ENCODE data around the gene BIN2. TPM values are rescaled to one million over a fixed set of nuclear protein-coding genes. Genes with fewer than 3 reads are reported as not detected.

BIN2 gene
- total and polyA plus RNA-seq, 2 experiments from 2014 or later, result not detected

DNA sequence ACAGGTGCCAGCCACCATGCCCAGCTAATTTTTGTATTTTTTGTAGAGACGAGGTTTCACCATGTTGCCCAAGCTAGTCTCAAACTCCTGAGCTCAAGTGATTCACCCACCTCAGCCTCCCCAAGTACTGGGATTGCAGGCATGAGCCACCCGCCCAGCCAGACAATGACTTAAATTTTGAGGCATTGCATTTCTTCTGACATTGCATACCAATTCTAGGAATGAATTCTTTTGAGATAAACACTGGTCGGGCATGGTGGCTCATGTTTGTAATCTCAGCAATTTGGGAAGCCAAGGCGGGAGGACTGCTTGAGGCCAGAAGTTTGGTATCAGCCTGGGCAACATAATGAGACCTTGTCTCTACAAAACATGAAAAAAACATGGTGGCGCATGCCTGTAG, 25.1 kb upstream of the BIN2 start:
- Histone ChIP-seq H3K27me3 (ENCODE audit: insufficient read depth) (no peaks in the 10 kb centered on the region), H4K20me1 (replicated peaks; ENCODE audit: insufficient read depth) (no peaks in the 10 kb centered on the region), H3K36me3 (ENCODE audit: insufficient read depth) (no peaks in the 10 kb centered on the region), H3K79me2 (replicated peaks; ENCODE audit: insufficient read depth) (no peaks in the 10 kb centered on the region), H3K27ac (ENCODE audit: low read depth) (no peak overlapping the region), H3K4me2 (no peak overlapping the region), H3K9me2 (ENCODE audit: insufficient read depth) (no peaks in the 10 kb centered on the region; the same call in 1 of the 2 replicates), H3K4me1 (ENCODE audit: insufficient read depth) (no peaks in the 10 kb centered on the region), H3F3A (replicated peaks; ENCODE audit: low read depth) (no peaks in the 10 kb centered on the region), H3K4me3 (no peak overlapping the region), H2AFZ (no peak overlapping the region)
- Mint-ChIP-seq H3K9me3 (no peaks in the 10 kb centered on the region), H3K27ac (no peak overlapping the region), H3K4me1 (peaks cover 16% of the 10 kb centered on the region), H3K4me3 (no peak overlapping the region), H3K27me3 (ENCODE audit: insufficient read depth, low read depth, poor library complexity) (peaks cover 3% of the 10 kb centered on the region), H3K36me3 (ENCODE audit: low read depth) (0 out of 3 replicates have a peak, but pooled peaks cover under 1% of the 10 kb centered on the region)
- TF ChIP-seq EZH2 (IDR thresholded peaks at IDR 0.05; ENCODE audit: low read depth, unreplicated experiment), result no peak
- TF ChIP-seq ZNF331 (CRISPR knock-in tag; IDR thresholded peaks at IDR 0.05; ENCODE audit: low read depth), result no peak
- TF ChIP-seq STAT1 (IDR thresholded peaks at IDR 0.05; ENCODE audit: unreplicated experiment), result no peak
- TF ChIP-seq, protein P1, sequence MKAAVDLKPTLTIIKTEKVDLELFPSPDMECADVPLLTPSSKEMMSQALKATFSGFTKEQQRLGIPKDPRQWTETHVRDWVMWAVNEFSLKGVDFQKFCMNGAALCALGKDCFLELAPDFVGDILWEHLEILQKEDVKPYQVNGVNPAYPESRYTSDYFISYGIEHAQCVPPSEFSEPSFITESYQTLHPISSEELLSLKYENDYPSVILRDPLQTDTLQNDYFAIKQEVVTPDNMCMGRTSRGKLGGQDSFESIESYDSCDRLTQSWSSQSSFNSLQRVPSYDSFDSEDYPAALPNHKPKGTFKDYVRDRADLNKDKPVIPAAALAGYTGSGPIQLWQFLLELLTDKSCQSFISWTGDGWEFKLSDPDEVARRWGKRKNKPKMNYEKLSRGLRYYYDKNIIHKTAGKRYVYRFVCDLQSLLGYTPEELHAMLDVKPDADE (IDR thresholded peaks at IDR 0.05), result no peak
- no peak for TF ChIP-seq EZH2phosphoT487 (IDR thresholded peaks at IDR 0.05; ENCODE audit: unreplicated experiment)
- TF ChIP-seq, protein P2, sequence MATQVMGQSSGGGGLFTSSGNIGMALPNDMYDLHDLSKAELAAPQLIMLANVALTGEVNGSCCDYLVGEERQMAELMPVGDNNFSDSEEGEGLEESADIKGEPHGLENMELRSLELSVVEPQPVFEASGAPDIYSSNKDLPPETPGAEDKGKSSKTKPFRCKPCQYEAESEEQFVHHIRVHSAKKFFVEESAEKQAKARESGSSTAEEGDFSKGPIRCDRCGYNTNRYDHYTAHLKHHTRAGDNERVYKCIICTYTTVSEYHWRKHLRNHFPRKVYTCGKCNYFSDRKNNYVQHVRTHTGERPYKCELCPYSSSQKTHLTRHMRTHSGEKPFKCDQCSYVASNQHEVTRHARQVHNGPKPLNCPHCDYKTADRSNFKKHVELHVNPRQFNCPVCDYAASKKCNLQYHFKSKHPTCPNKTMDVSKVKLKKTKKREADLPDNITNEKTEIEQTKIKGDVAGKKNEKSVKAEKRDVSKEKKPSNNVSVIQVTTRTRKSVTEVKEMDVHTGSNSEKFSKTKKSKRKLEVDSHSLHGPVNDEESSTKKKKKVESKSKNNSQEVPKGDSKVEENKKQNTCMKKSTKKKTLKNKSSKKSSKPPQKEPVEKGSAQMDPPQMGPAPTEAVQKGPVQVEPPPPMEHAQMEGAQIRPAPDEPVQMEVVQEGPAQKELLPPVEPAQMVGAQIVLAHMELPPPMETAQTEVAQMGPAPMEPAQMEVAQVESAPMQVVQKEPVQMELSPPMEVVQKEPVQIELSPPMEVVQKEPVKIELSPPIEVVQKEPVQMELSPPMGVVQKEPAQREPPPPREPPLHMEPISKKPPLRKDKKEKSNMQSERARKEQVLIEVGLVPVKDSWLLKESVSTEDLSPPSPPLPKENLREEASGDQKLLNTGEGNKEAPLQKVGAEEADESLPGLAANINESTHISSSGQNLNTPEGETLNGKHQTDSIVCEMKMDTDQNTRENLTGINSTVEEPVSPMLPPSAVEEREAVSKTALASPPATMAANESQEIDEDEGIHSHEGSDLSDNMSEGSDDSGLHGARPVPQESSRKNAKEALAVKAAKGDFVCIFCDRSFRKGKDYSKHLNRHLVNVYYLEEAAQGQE (IDR thresholded peaks at IDR 0.05; ENCODE audit: unreplicated experiment), result no peak
- TF ChIP-seq, protein P3, sequence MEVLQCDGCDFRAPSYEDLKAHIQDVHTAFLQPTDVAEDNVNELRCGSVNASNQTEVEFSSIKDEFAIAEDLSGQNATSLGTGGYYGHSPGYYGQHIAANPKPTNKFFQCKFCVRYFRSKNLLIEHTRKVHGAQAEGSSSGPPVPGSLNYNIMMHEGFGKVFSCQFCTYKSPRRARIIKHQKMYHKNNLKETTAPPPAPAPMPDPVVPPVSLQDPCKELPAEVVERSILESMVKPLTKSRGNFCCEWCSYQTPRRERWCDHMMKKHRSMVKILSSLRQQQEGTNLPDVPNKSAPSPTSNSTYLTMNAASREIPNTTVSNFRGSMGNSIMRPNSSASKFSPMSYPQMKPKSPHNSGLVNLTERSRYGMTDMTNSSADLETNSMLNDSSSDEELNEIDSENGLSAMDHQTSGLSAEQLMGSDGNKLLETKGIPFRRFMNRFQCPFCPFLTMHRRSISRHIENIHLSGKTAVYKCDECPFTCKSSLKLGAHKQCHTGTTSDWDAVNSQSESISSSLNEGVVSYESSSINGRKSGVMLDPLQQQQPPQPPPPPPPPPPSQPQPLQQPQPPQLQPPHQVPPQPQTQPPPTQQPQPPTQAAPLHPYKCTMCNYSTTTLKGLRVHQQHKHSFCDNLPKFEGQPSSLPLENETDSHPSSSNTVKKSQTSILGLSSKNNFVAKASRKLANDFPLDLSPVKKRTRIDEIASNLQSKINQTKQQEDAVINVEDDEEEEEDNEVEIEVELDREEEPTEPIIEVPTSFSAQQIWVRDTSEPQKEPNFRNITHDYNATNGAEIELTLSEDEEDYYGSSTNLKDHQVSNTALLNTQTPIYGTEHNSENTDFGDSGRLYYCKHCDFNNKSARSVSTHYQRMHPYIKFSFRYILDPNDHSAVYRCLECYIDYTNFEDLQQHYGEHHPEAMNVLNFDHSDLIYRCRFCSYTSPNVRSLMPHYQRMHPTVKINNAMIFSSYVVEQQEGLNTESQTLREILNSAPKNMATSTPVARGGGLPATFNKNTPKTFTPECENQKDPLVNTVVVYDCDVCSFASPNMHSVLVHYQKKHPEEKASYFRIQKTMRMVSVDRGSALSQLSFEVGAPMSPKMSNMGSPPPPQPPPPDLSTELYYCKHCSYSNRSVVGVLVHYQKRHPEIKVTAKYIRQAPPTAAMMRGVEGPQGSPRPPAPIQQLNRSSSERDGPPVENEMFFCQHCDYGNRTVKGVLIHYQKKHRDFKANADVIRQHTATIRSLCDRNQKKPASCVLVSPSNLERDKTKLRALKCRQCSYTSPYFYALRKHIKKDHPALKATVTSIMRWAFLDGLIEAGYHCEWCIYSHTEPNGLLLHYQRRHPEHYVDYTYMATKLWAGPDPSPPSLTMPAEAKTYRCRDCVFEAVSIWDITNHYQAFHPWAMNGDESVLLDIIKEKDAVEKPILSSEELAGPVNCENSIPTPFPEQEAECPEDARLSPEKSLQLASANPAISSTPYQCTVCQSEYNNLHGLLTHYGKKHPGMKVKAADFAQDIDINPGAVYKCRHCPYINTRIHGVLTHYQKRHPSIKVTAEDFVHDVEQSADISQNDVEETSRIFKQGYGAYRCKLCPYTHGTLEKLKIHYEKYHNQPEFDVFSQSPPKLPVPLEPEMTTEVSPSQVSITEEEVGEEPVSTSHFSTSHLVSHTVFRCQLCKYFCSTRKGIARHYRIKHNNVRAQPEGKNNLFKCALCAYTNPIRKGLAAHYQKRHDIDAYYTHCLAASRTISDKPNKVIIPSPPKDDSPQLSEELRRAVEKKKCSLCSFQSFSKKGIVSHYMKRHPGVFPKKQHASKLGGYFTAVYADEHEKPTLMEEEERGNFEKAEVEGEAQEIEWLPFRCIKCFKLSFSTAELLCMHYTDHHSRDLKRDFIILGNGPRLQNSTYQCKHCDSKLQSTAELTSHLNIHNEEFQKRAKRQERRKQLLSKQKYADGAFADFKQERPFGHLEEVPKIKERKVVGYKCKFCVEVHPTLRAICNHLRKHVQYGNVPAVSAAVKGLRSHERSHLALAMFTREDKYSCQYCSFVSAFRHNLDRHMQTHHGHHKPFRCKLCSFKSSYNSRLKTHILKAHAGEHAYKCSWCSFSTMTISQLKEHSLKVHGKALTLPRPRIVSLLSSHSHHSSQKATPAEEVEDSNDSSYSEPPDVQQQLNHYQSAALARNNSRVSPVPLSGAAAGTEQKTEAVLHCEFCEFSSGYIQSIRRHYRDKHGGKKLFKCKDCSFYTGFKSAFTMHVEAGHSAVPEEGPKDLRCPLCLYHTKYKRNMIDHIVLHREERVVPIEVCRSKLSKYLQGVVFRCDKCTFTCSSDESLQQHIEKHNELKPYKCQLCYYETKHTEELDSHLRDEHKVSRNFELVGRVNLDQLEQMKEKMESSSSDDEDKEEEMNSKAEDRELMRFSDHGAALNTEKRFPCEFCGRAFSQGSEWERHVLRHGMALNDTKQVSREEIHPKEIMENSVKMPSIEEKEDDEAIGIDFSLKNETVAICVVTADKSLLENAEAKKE (CRISPR knock-in tag; IDR thresholded peaks at IDR 0.05), result no peak
- TF ChIP-seq, protein P4, sequence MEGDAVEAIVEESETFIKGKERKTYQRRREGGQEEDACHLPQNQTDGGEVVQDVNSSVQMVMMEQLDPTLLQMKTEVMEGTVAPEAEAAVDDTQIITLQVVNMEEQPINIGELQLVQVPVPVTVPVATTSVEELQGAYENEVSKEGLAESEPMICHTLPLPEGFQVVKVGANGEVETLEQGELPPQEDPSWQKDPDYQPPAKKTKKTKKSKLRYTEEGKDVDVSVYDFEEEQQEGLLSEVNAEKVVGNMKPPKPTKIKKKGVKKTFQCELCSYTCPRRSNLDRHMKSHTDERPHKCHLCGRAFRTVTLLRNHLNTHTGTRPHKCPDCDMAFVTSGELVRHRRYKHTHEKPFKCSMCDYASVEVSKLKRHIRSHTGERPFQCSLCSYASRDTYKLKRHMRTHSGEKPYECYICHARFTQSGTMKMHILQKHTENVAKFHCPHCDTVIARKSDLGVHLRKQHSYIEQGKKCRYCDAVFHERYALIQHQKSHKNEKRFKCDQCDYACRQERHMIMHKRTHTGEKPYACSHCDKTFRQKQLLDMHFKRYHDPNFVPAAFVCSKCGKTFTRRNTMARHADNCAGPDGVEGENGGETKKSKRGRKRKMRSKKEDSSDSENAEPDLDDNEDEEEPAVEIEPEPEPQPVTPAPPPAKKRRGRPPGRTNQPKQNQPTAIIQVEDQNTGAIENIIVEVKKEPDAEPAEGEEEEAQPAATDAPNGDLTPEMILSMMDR (conservative IDR thresholded peaks at IDR 0.05; ENCODE audit: low read depth in 2 of 2), result no peak
- TF ChIP-seq POLR2AphosphoS5 (IDR thresholded peaks at IDR 0.05; ENCODE audit: low read depth), result no peak
- TF ChIP-seq CREB1 (CRISPR knock-in tag; IDR thresholded peaks at IDR 0.05; ENCODE audit: low read depth), result no peak
- TF ChIP-seq JUNB (IDR thresholded peaks at IDR 0.05; ENCODE audit: unreplicated experiment), result no peak
- TF ChIP-seq NANOG (IDR thresholded peaks at IDR 0.05; ENCODE audit: borderline replicate concordance), result no peak
- no peak for TF ChIP-seq ZNF114 (CRISPR knock-in tag; IDR thresholded peaks at IDR 0.05)
- DNase-seq (ENCODE audit: low spot score), result no peak
- no peak for ATAC-seq

All from GM23338 (cell line).